SU-DHL-6 (cell line): ENCODE results near the gene STRIT1.

Source experiments
- H2AFZ ChIP-seq: fragments of 200-600 bp; sonication (generic); 2 replicates; pipeline ENCODE4 v1.6.1; 2014; ENCODE audit warnings: low read depth, mild to moderate bottlenecking, moderate library complexity, mixed read lengths, antibody characterized with exemption, low read length; ENCODE audit not compliant: severe bottlenecking
- H3F3A ChIP-seq: fragments of 200-600 bp; shearing (Covaris generic); 2 replicates; pipeline ENCODE4 v1.6.0; 2016; ENCODE audit warnings: antibody characterized with exemption, mild to moderate bottlenecking; ENCODE audit not compliant: insufficient read depth
- H3K27ac ChIP-seq: fragments of 200-600 bp; sonication (generic); 2 replicates; pipeline ENCODE4 v1.5.1; 2016; ENCODE audit warnings: low read depth, mild to moderate bottlenecking, low read length, moderate library complexity, mixed read lengths
- H3K27me3 ChIP-seq: fragments of 200-600 bp; sonication (generic), shearing (Covaris generic); 2 replicates; pipeline ENCODE4 v1.6.0; 2014; ENCODE audit warnings: mild to moderate bottlenecking, low read length
- H3K36me3 ChIP-seq: fragments of 200-600 bp; sonication (generic); 2 replicates; pipeline ENCODE4 v1.6.1; 2014; ENCODE audit warnings: mild to moderate bottlenecking, low read length, mixed read lengths
- H3K4me2 ChIP-seq: fragments of 300-600, 200-600 bp; shearing (Covaris generic), sonication (generic); 2 replicates; pipeline ENCODE4 v1.6.0; 2014; ENCODE audit warnings: low read length, low read depth, mild to moderate bottlenecking; ENCODE audit not compliant: poor library complexity, severe bottlenecking
- H3K4me3 ChIP-seq: fragments of 200-600 bp; sonication (generic); 2 replicates; pipeline ENCODE4 v1.5.1; 2014; ENCODE audit warnings: antibody characterized with exemption, low read length, mild to moderate bottlenecking, mixed read lengths; ENCODE audit not compliant: insufficient read depth, poor library complexity, severe bottlenecking
- H3K79me2 ChIP-seq: fragments of 200-600 bp; sonication (generic); 2 replicates; pipeline ENCODE4 v1.6.1; 2014; ENCODE audit warnings: mild to moderate bottlenecking, low read length, moderate library complexity; ENCODE audit not compliant: insufficient read depth
- H3K9ac ChIP-seq: fragments of 200-600 bp; sonication (generic); 2 replicates; pipeline ENCODE4 v1.7.0; 2014; ENCODE audit warnings: mild to moderate bottlenecking, low read length
- H3K9me2 ChIP-seq: fragments of 200-600 bp; sonication (generic); replicated peaks from 2 replicates; pipeline ENCODE4 v1.6.1; 2014; ENCODE audit warnings: low read length; ENCODE audit not compliant: insufficient read depth
- H3K9me3 ChIP-seq: fragments of 200-600 bp; sonication (generic); 2 replicates; pipeline ENCODE4 v1.6.1; 2014; ENCODE audit warnings: low read length, mixed read lengths; ENCODE audit not compliant: insufficient read depth
- H4K20me1 ChIP-seq: fragments of 200-600 bp; sonication (generic); 2 replicates; pipeline ENCODE4 v1.6.1; 2014; ENCODE audit warnings: low read depth, mild to moderate bottlenecking, antibody characterized with exemption, low read length, moderate library complexity, mixed read lengths
- CTCF ChIP-seq: fragments of 200-600 bp; sonication (generic); IDR thresholded peaks from one replicate; pipeline ENCODE4 v1.5.1; 2017; ENCODE audit warnings: antibody characterized with exemption, mild to moderate bottlenecking, low read length, moderate library complexity; ENCODE audit not compliant: insufficient read depth, poor library complexity, severe bottlenecking
- EZH2phosphoT487 ChIP-seq: fragments of 200-600 bp; sonication (generic), shearing (Covaris generic); conservative IDR thresholded peaks from 2 replicates; pipeline ENCODE4 v1.6.1; 2018; ENCODE audit warnings: mild to moderate bottlenecking, antibody characterized with exemption, low read length, moderate library complexity, mixed read lengths

The STRIT1 gene

DNA sequence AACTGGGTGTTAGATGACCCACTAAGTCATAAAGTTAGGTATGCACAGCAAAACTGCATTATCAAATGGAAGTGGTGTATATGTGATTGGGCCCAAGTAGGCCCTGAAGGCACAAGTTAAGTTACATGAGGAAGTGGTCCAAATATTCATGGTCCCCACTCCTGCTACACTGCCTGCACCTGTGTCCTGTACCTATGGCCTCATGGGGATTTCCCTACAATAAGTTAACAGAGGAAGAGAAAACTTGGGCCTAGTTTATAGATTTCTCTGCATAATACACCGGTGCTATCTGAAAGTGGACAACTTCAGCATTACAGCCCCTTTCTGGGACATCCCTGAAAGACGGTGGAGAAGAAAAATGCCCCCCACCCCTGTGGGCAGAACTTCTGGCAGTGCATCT, 41.5 kb downstream of the STRIT1 start:
- H3F3A ChIP-seq, result no peaks in the 10 kb centered on the region
- no peak overlapping the region for H3K9ac ChIP-seq
- H3K27ac ChIP-seq, result no peak overlapping the region
- H4K20me1 ChIP-seq, result no peaks in the 10 kb centered on the region
- no peak overlapping the region for H3K4me3 ChIP-seq
- no peak overlapping the region for H2AFZ ChIP-seq
- no peak for TF ChIP-seq EZH2phosphoT487
- no peak for TF ChIP-seq CTCF
- H3K27me3 ChIP-seq, result no peaks in the 10 kb centered on the region
- H3K4me2 ChIP-seq, result no peak overlapping the region
- no peaks in the 10 kb centered on the region for H3K79me2 ChIP-seq
- H3K9me2 ChIP-seq, result no peaks in the 10 kb centered on the region
- no peaks in the 10 kb centered on the region for H3K36me3 ChIP-seq
- no peaks in the 10 kb centered on the region for H3K9me3 ChIP-seq

DNA sequence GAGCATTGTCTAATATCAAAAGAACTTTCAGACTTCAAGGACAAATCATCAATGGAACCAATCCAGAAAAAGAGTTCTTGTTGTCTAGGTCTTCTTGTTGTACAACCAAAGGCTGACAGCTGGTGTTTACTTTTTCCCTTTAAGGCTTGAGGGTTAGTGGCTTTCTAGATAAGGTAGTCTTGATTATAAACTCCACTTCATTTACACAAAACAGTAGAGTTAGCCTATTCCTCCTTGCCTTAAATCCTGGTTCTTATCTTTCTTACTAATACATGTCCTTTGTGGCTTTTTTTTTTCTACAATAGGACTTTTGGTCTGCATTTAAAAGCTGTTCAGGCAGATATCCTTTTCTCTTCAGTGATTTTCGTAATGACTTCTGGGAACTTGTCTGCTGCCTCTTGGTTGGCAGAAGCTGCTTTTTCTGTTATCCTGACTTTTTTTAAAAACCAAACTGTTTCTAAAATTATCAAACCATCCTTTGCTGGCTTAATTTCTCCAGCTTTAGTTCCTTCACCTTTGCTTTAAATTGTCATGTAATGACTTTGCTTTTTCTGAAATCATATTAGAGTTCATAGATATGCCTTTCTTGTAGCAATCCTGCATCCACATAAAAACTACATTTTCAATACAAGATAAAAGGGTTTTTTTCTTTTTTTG, 44.8 kb downstream of the STRIT1 start:
- no peak overlapping the region for H3K4me3 ChIP-seq
- H3K9me2 ChIP-seq, result no peaks in the 10 kb centered on the region
- no peak overlapping the region for H3K27ac ChIP-seq
- no peaks in the 10 kb centered on the region for H3K27me3 ChIP-seq
- no peaks in the 10 kb centered on the region for H3K9me3 ChIP-seq
- no peaks in the 10 kb centered on the region for H3K79me2 ChIP-seq
- no peaks in the 10 kb centered on the region for H4K20me1 ChIP-seq
- H3F3A ChIP-seq, result peaks cover 10% of the 10 kb centered on the region
- TF ChIP-seq CTCF (no peak), EZH2phosphoT487 (no peak)
- no peak overlapping the region for H2AFZ ChIP-seq
- H3K4me2 ChIP-seq, result no peak overlapping the region
- no peaks in the 10 kb centered on the region for H3K36me3 ChIP-seq
- H3K9ac ChIP-seq, result no peak overlapping the region

- Histone ChIP-seq H4K20me1 (no peaks in the 10 kb centered on the region), H3K36me3 (no peaks in the 10 kb centered on the region; the same call in 1 of the 2 replicates), H3K27me3 (no peaks in the 10 kb centered on the region), H3K79me2 (no peaks in the 10 kb centered on the region), H2AFZ (peak overlapping the region; percentile 39), H3K27ac (peak overlapping the region; percentile 92), H3K9me3 (no peaks in the 10 kb centered on the region), H3K9ac (peak overlapping the region; percentile 42; the same call in 1 of the 2 replicates), H3K4me2 (peak overlapping the region; percentile 77), H3K4me3 (peak overlapping the region; percentile 43), H3F3A (peaks cover 12% of the 10 kb centered on the region), H3K9me2 (no peaks in the 10 kb centered on the region)
- TF ChIP-seq EZH2phosphoT487 (no peak), CTCF (no peak)
Observed at GRCh38 chr3:155244699-155245098, 48.8 kb downstream of the STRIT1 start.
